Uterus (tissue), 4 donors: ENCODE results near the gene SIPA1L3. TPM values are rescaled to one million over a fixed set of nuclear protein-coding genes. Genes with fewer than 3 reads are reported as not detected.

Experiments
- DNase-seq, 2 donors: peaks; one replicate each; pipeline ENCODE4 v3.0.0-alpha.2; 2019 to 2020
- H3K27ac ChIP-seq, 2 donors: fragments of 200-600 bp; sonication (generic); 1 replicate in 1 of 2; 2 replicates in 1 of 2; pipeline ENCODE4 v1.5.1; 2016 to 2018
- H3K27me3 ChIP-seq, 2 donors: fragments of 200-600 bp; sonication (generic); one replicate each; pipeline ENCODE4 v1.5.1; 2018 to 2019; ENCODE audit warnings: control low read depth in 1 of 2
- H3K36me3 ChIP-seq, 2 donors: fragments of 200-600 bp; sonication (generic); one replicate each; pipeline ENCODE4 v1.5.1; 2019; ENCODE audit warnings: control low read depth in 1 of 2
- H3K4me1 ChIP-seq, 2 donors: fragments of 200-600 bp; sonication (generic); one replicate each; pipeline ENCODE4 v1.5.1; 2018 to 2019; ENCODE audit warnings: control low read depth in 1 of 2
- H3K4me3 ChIP-seq, 2 donors: fragments of 200-600 bp; sonication (generic); 1 replicate in 1 of 2; 2 replicates in 1 of 2; pipeline ENCODE4 v1.5.1; 2018 to 2019; ENCODE audit warnings: mild to moderate bottlenecking in 1 of 2
- H3K9me3 ChIP-seq, 2 donors: fragments of 200-600 bp; sonication (generic); one replicate each; pipeline ENCODE4 v1.5.1; 2019; ENCODE audit warnings: control low read depth in 1 of 2
- POLR2A ChIP-seq, 2 donors: fragments of 450-650 bp; IDR thresholded peaks; one replicate each; pipeline ENCODE4 v1.6.1; 2016; ENCODE audit warnings: antibody characterized with exemption in 2 of 2, mild to moderate bottlenecking in 1 of 2, moderate library complexity in 1 of 2
- intact Hi-C: fragments of 100-400 bp; cut with DNase I; formaldehyde crosslinking; loops from one replicate; pipeline ENCODE4 v1.15.1; 2023; ENCODE audit warnings: low total_unique reads
- total RNA-seq, 4 donors: library from RNA; depleted of rRNA in 3 of 4; stranded (reverse); fragments of >200 nt in 3 of 4; gene quantifications; one replicate each; pipeline versions ENCODE4 v1.1.0 to v1.2.4, GENCODE V29; 2014 to 2023
- TF ChIP-seq, protein P1 (sequence below), 4 experiments: fragments of 200-600 bp in 2 of 4; fragments of 450-650 bp in 2 of 4; sonication (generic) in 2 of 4; IDR thresholded peaks; one replicate each; pipeline ENCODE4 v1.5.1; 2016 to 2019; ENCODE audit warnings: antibody characterized with exemption in 4 of 4, mild to moderate bottlenecking in 2 of 4, moderate library complexity in 1 of 4
- donor health status: DM: yes; HTN: yes; CAD: no.

SIPA1L3 gene
- total RNA-seq, 4 donors from 2014 or later: 11.5 to 41.8 (median 21.5) TPM

DNA sequence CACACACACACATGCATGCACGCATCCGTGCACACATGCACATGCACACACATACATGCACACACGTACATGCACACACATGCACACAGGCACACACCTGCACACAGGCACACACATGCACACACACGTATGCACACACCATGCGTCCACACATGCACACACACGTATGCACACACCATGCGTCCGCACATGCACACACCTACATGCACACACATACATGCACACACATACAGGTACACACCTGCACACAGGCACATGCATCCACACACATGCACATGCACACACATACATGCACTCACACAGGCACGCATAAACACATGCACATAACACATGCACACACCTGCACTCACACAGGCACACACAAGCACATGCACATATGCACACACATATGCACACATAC, 204.9 kb downstream of the SIPA1L3 start:
- H3K36me3 ChIP-seq: no peaks in the 10 kb centered on the region
- TF ChIP-seq, protein P1, sequence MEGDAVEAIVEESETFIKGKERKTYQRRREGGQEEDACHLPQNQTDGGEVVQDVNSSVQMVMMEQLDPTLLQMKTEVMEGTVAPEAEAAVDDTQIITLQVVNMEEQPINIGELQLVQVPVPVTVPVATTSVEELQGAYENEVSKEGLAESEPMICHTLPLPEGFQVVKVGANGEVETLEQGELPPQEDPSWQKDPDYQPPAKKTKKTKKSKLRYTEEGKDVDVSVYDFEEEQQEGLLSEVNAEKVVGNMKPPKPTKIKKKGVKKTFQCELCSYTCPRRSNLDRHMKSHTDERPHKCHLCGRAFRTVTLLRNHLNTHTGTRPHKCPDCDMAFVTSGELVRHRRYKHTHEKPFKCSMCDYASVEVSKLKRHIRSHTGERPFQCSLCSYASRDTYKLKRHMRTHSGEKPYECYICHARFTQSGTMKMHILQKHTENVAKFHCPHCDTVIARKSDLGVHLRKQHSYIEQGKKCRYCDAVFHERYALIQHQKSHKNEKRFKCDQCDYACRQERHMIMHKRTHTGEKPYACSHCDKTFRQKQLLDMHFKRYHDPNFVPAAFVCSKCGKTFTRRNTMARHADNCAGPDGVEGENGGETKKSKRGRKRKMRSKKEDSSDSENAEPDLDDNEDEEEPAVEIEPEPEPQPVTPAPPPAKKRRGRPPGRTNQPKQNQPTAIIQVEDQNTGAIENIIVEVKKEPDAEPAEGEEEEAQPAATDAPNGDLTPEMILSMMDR (IDR thresholded peaks at IDR 0.05): no peak
- no peak for TF ChIP-seq POLR2A (IDR thresholded peaks at IDR 0.05)
- no peaks in the 10 kb centered on the region for H3K4me1 ChIP-seq
- no peak for DNase-seq
- H3K27ac ChIP-seq: no peak overlapping the region
- no peaks in the 10 kb centered on the region for H3K27me3 ChIP-seq
- H3K9me3 ChIP-seq: no peaks in the 10 kb centered on the region
- no peak overlapping the region for H3K4me3 ChIP-seq
- intact Hi-C loops: no loop called here

DNA sequence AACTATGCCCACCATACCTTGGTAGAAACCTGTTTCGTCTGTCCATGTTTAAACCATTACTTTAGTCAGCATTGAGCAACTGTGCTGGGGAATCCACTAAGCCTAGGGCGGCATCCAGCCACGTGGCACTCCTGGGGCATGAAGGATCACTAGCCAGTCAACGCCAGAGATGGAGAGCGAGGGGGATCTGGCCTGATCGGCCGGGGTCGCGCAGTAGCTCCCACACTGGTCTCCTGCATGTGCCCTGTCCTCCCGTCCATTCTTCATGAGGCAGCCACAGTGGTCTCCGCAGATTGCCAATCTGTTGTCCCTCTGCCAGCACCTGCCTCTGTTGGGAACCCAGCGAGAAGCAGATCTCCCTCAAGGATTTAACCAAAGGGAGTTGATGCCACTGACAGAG, 207.6 kb downstream of the SIPA1L3 start:
- H3K36me3 ChIP-seq: no peaks in the 10 kb centered on the region
- DNase-seq: no peak
- no peak overlapping the region for H3K4me3 ChIP-seq
- TF ChIP-seq, protein P1 (IDR thresholded peaks at IDR 0.05): no peak
- no peak for TF ChIP-seq POLR2A (IDR thresholded peaks at IDR 0.05)
- no peaks in the 10 kb centered on the region for H3K4me1 ChIP-seq
- H3K27me3 ChIP-seq: no peaks in the 10 kb centered on the region
- H3K9me3 ChIP-seq: no peaks in the 10 kb centered on the region
- intact Hi-C loops: no loop called here
- no peak overlapping the region for H3K27ac ChIP-seq

DNA sequence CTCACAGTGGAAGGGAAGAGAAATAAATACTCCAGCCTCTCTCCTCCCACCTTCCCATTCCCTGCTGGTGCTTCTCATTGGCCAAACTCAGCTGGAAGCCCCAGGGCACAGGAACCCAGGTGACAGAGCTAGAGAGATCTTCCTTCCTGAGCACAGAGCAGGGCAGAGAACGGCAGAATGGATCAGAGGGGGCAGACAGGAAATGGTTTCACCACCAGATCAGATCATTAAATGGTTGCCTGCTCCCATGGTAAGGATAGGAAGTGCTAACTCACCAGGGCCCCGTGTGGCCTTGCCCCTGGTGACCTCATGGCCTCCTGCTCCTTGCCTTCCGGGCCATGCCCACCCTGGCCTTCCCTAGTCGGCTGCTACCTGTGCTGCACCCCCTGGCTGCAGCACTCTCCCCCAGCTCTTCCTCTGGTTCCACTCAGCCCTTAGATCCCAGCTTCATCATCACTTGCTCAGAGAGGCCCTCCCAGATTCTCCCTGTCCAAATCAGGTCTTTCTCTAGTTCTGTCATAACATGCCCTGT, 208.3 kb downstream of the SIPA1L3 start:
- no peak for DNase-seq
- Histone ChIP-seq H3K27ac (no peak overlapping the region), H3K36me3 (no peaks in the 10 kb centered on the region), H3K4me3 (no peak overlapping the region), H3K9me3 (no peaks in the 10 kb centered on the region), H3K4me1 (no peaks in the 10 kb centered on the region), H3K27me3 (no peaks in the 10 kb centered on the region)
- intact Hi-C loops: no loop called here
- TF ChIP-seq POLR2A (IDR thresholded peaks at IDR 0.05): no peak
- TF ChIP-seq, protein P1 (IDR thresholded peaks at IDR 0.05): no peak

DNA sequence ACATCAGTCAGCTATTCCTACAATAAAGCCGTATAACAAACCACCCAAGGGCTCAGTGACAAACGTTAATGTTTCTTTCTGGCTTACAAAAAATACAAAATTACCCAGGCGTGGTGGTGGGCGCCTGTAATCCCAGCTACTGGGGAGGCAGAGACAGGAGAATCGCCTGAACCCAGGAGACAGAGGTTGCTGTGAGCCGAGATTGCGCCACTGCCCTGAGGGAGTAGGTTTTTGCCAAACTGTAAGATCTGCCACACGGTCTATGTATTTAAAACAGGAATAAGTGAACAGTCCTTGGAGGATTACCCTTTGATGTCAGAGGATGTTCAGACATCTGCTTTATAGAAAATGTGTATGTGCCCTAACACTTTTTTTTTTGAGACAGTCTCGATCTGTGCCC, 211.2 kb downstream of the SIPA1L3 start:
- no peaks in the 10 kb centered on the region for H3K4me1 ChIP-seq
- H3K27ac ChIP-seq: no peak overlapping the region
- no peak for DNase-seq
- H3K27me3 ChIP-seq: no peaks in the 10 kb centered on the region
- TF ChIP-seq, protein P1 (IDR thresholded peaks at IDR 0.05): no peak
- no peak for TF ChIP-seq POLR2A (IDR thresholded peaks at IDR 0.05)
- intact Hi-C loops: no loop called here
- no peaks in the 10 kb centered on the region for H3K36me3 ChIP-seq
- no peak overlapping the region for H3K4me3 ChIP-seq
- no peaks in the 10 kb centered on the region for H3K9me3 ChIP-seq

DNA sequence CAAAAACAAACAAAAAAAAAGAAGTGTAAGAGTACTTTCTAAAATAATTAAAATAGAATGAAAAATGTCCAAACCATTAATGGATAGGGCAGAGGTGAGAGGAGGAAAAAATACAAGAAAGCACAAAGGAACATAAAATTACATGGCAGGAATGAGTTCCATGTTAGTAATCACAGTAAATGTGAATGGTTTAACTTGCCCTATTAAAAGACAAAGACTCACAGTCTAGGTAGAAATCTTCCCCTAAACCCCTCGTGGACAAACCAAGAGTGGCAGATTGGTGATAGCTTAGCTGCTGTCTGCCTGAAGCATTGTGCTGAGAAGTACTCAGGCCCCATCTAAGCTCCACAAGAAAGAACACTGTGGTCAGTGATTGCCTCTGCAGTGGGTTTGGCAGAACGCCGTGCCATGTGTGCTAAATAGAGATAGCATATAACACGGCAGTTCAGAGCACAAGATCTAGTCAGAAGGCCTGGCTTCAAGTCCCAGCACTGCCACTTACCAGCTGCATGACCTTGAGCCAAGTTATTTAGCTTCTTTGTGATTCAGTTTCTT, 213.5 kb downstream of the SIPA1L3 start:
- H3K4me1 ChIP-seq: no peaks in the 10 kb centered on the region
- no peak for TF ChIP-seq POLR2A (IDR thresholded peaks at IDR 0.05)
- TF ChIP-seq, protein P1 (IDR thresholded peaks at IDR 0.05): no peak
- DNase-seq: no peak
- no peaks in the 10 kb centered on the region for H3K9me3 ChIP-seq
- no peak overlapping the region for H3K4me3 ChIP-seq
- no peaks in the 10 kb centered on the region for H3K27me3 ChIP-seq
- intact Hi-C loops: no loop called here
- H3K27ac ChIP-seq: no peak overlapping the region
- H3K36me3 ChIP-seq: no peaks in the 10 kb centered on the region
